ENCODE measurements around the gene NECAB2.
A peak's percentile ranks its signal among the peaks of the same experiment; 100 is the strongest.

DNA sequence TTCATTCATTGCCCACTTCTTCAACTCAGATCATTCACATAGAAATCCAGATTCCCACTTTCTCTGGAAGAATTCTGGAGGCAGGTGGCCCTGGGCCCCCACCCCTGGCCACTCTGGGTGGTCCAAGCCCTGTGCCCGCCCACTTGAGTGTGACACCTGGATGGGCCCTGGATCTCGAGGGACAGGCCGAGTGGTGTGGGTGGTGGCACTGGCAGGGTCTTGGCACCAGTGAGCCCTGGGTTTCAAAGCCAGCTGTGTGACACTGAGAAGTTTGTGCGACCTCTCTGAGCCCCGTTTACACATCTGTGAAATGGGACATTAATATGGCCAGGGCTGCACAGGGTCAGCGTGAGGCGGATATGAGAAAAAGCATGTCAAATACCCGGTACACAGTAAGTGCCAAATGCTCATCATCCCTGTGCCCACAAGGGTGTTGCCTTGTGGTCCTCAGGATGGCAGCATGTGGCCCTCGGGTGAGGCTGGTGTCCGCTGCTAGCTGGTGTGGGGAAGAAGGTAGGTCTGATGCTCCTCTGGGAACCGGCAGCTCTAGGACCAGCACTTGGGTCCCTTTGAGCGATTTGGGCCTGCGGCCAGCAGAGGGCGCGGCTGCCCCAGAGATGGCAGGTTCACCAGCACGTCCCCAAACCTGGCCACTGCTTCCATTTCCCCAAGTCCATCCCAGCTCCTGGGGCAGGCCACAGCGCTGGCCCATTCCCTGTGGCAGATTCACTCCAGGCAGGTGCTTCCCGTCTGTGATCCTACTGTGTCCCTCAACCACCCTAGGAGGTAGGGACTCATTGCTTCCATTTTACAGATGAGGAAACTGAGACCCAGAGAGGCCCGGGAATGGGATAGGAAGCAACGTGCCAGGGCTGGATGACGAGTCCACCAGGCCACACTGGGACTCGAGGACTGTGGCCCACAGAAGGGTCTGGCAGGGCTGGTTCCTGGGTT lies 11.4 kb upstream of the NECAB2 start:
- TF ChIP-seq, protein P1, sequence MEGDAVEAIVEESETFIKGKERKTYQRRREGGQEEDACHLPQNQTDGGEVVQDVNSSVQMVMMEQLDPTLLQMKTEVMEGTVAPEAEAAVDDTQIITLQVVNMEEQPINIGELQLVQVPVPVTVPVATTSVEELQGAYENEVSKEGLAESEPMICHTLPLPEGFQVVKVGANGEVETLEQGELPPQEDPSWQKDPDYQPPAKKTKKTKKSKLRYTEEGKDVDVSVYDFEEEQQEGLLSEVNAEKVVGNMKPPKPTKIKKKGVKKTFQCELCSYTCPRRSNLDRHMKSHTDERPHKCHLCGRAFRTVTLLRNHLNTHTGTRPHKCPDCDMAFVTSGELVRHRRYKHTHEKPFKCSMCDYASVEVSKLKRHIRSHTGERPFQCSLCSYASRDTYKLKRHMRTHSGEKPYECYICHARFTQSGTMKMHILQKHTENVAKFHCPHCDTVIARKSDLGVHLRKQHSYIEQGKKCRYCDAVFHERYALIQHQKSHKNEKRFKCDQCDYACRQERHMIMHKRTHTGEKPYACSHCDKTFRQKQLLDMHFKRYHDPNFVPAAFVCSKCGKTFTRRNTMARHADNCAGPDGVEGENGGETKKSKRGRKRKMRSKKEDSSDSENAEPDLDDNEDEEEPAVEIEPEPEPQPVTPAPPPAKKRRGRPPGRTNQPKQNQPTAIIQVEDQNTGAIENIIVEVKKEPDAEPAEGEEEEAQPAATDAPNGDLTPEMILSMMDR (IDR thresholded peaks at IDR 0.05): peak; percentile 30 to 65 (median 42)
- TF ChIP-seq POLR2A (IDR thresholded peaks at IDR 0.05): no peak
